HL-60 (cell line): Measurements from ENCODE around the gene SMG9.

Experiments
- DNase-seq, 2 experiments: peaks; one replicate each; pipeline ENCODE4 v3.0.0-alpha.2; 2010 to 2020; ENCODE audit warnings: low read depth in 1 of 2, low spot score in 1 of 2
- H3K27ac ChIP-seq: fragments of 250-450 bp; sonication (Bioruptor Pico); replicated peaks from 2 replicates; pipeline ENCODE4 v1.5.1; 2020; ENCODE audit warnings: mild to moderate bottlenecking, moderate library complexity
- H3K27me3 ChIP-seq: fragments of 250-450 bp; sonication (Bioruptor Pico); 2 replicates; pipeline ENCODE4 v1.5.1; 2021; ENCODE audit warnings: mild to moderate bottlenecking, moderate library complexity; ENCODE audit not compliant: insufficient read depth, poor library complexity, severe bottlenecking
- H3K4me3 ChIP-seq: replicated peaks from 2 replicates; pipeline ENCODE4 v1.5.1; 2011; ENCODE audit warnings: mild to moderate bottlenecking, control low read depth, low read length; ENCODE audit not compliant: insufficient read depth
- CTCF ChIP-seq: IDR thresholded peaks from one replicate; pipeline ENCODE4 v1.5.1; 2011; ENCODE audit warnings: low read length, control low read depth, inconsistent platforms; ENCODE audit not compliant: insufficient read depth
- GABPA ChIP-seq: IDR thresholded peaks from 2 replicates; pipeline ENCODE4 v1.6.1; 2012; ENCODE audit warnings: low read depth
- POLR2AphosphoS5 ChIP-seq: IDR thresholded peaks from 2 replicates; pipeline ENCODE4 v1.6.1; 2012; ENCODE audit warnings: low read depth
- REST ChIP-seq: IDR thresholded peaks from 2 replicates; pipeline ENCODE4 v1.6.1; 2012; ENCODE audit warnings: low read depth; ENCODE audit not compliant: insufficient replicate concordance
- SPI1 ChIP-seq: IDR thresholded peaks from 2 replicates; pipeline ENCODE4 v1.6.1; 2012; ENCODE audit warnings: low read depth, mild to moderate bottlenecking, borderline replicate concordance

Gene SMG9

GRCh38 chr19:43782311-43782660 is 27.5 kb upstream of the SMG9 start:
- DNase-seq: no peak
- no peaks in the 10 kb centered on the region for H3K27me3 ChIP-seq
- H3K4me3 ChIP-seq: no peak overlapping the region
- TF ChIP-seq SPI1 (no peak), GABPA (no peak), REST (no peak), CTCF (no peak), POLR2AphosphoS5 (no peak)
- no peak overlapping the region for H3K27ac ChIP-seq

- no peak for DNase-seq
- Histone ChIP-seq H3K27me3 (no peaks in the 10 kb centered on the region), H3K4me3 (no peak overlapping the region), H3K27ac (no peak overlapping the region)
- TF ChIP-seq CTCF (no peak), REST (no peak), SPI1 (no peak), POLR2AphosphoS5 (no peak), GABPA (no peak)
These were observed 27.0 kb upstream of the SMG9 start for GRCh38 chr19:43781630-43782310.

GRCh38 chr19:43780706-43781525 is 26.2 kb upstream of the SMG9 start, which contains the start of gene KCNN4:
Gene KCNN4, minus strand, starts transcription at chr19:43780973. Its CDS starts 112 bp downstream, at chr19:43780861.
- Histone ChIP-seq H3K27ac (peak within 1 kb of the TSS; percentile 97), H3K4me3 (peak within 1 kb of the TSS; percentile 78), H3K27me3 (no peaks in the 10 kb centered on the region)
- TF ChIP-seq POLR2AphosphoS5: peak; percentile 79
- no peak for TF ChIP-seq SPI1
- no peak for TF ChIP-seq CTCF
- peak; percentile 78 to 85 for DNase-seq
